Measurements from ENCODE around the gene ERBB3.
"Not testable (repeated sequence)": the region's sequence is repeated elsewhere in the genome, so short reads cannot be mapped to it uniquely, and the experiment has no call there.

GRCh38 chr12:56042430-56042813 lies 37.5 kb upstream of the ERBB3 start:
- TF ChIP-seq CTCF (IDR thresholded peaks at IDR 0.05; ENCODE audit: borderline replicate concordance, extremely low read depth, low read length, poor library complexity, severe bottlenecking); EZH2 (IDR thresholded peaks at IDR 0.05; ENCODE audit: borderline replicate concordance, low read depth, low read length, severe bottlenecking): not testable (repeated sequence)
